Measurements from ENCODE around the gene FGF19. TPM values are rescaled to one million over a fixed set of nuclear protein-coding genes. Genes with fewer than 3 reads are reported as not detected.

Gene FGF19
- total and polyA plus RNA-seq, 5 donors from 2014 or later, result not detected

GRCh38 chr11:69727266-69727665 is 23.4 kb upstream of the FGF19 start:
- Mint-ChIP-seq H3K27ac (no peak overlapping the region), H3K9me3 (peaks cover 0 to 5% (median 0%) of the 10 kb centered on the region in 7 donors), H3K4me3 (no peak overlapping the region), H3K27me3 (peaks cover 42% of the 10 kb centered on the region), H3K36me3 (no peaks in the 10 kb centered on the region), H3K4me1 (no peaks in the 10 kb centered on the region)
- Histone ChIP-seq H3K4me1 (ENCODE audit: control insufficient read depth, insufficient read depth, low read length, poor library complexity, severe bottlenecking) (no peaks in the 10 kb centered on the region), H3K27me3 (ENCODE audit: control insufficient read depth, insufficient read depth, low read length) (peaks cover 7% of the 10 kb centered on the region), H3K27ac (ENCODE audit: insufficient read depth, low read length, poor library complexity, severe bottlenecking) (no peak overlapping the region), H3K9me3 (ENCODE audit: control insufficient read depth in 2 of 2, low read length in 2 of 2) (no peaks in the 10 kb centered on the region), H3K36me3 (ENCODE audit: control insufficient read depth, insufficient read depth, low read length) (no peaks in the 10 kb centered on the region), H3K4me3 (ENCODE audit: low read depth, low read length) (no peak overlapping the region)
- no peak for ATAC-seq (ENCODE audit: low read depth in 2 of 2)
- no peak for DNase-seq

- Mint-ChIP-seq H3K4me1 (no peaks in the 10 kb centered on the region), H3K36me3 (no peaks in the 10 kb centered on the region), H3K4me3 (no peak overlapping the region), H3K9me3 (peaks cover 0 to 5% (median 0%) of the 10 kb centered on the region in 7 donors), H3K27me3 (peaks cover 37% of the 10 kb centered on the region), H3K27ac (no peak overlapping the region)
- Histone ChIP-seq H3K36me3 (ENCODE audit: control insufficient read depth, insufficient read depth, low read length) (no peaks in the 10 kb centered on the region), H3K4me1 (ENCODE audit: control insufficient read depth, insufficient read depth, low read length, poor library complexity, severe bottlenecking) (no peaks in the 10 kb centered on the region), H3K4me3 (ENCODE audit: low read depth, low read length) (no peak overlapping the region), H3K27me3 (ENCODE audit: control insufficient read depth, insufficient read depth, low read length) (peaks cover 7% of the 10 kb centered on the region), H3K27ac (ENCODE audit: insufficient read depth, low read length, poor library complexity, severe bottlenecking) (no peak overlapping the region), H3K9me3 (ENCODE audit: control insufficient read depth in 2 of 2, low read length in 2 of 2) (no peaks in the 10 kb centered on the region)
- ATAC-seq (ENCODE audit: low read depth in 2 of 2) (no peak), DNase-seq (no peak)
Observed at GRCh38 chr11:69726481-69726880, 22.7 kb upstream of the FGF19 start.

GRCh38 chr11:69726019-69726418 is 22.2 kb upstream of the FGF19 start:
- DNase-seq (no peak), ATAC-seq (ENCODE audit: low read depth in 2 of 2) (no peak)
- Mint-ChIP-seq H3K4me3 (no peak overlapping the region), H3K36me3 (no peaks in the 10 kb centered on the region), H3K9me3 (peaks cover 0 to 5% (median 0%) of the 10 kb centered on the region in 7 donors), H3K27ac (no peak overlapping the region), H3K4me1 (no peaks in the 10 kb centered on the region), H3K27me3 (peaks cover 38% of the 10 kb centered on the region)
- H3K27ac ChIP-seq (ENCODE audit: insufficient read depth, low read length, poor library complexity, severe bottlenecking), result no peak overlapping the region
- H3K36me3 ChIP-seq (ENCODE audit: control insufficient read depth, insufficient read depth, low read length), result no peaks in the 10 kb centered on the region
- H3K9me3 ChIP-seq (ENCODE audit: control insufficient read depth in 2 of 2, low read length in 2 of 2), result no peaks in the 10 kb centered on the region
- no peak overlapping the region for H3K4me3 ChIP-seq (ENCODE audit: low read depth, low read length)
- H3K27me3 ChIP-seq (ENCODE audit: control insufficient read depth, insufficient read depth, low read length), result peaks cover 7% of the 10 kb centered on the region
- no peaks in the 10 kb centered on the region for H3K4me1 ChIP-seq (ENCODE audit: control insufficient read depth, insufficient read depth, low read length, poor library complexity, severe bottlenecking)

- peaks cover 0 to 2% (median 0%) of the 10 kb centered on the region in 4 donors for H3K4me1 Mint-ChIP-seq
- no peaks in the 10 kb centered on the region for H3K36me3 Mint-ChIP-seq
- no peaks in the 10 kb centered on the region for H3K36me3 ChIP-seq (ENCODE audit: control insufficient read depth, insufficient read depth, low read length)
- no peak overlapping the region for H3K4me3 Mint-ChIP-seq
- no peak overlapping the region for H3K4me3 ChIP-seq (ENCODE audit: low read depth, low read length)
- no peak for ATAC-seq (ENCODE audit: low read depth in 2 of 2)
- peaks cover 10% of the 10 kb centered on the region for H3K27me3 ChIP-seq (ENCODE audit: control insufficient read depth, insufficient read depth, low read length)
- no peak overlapping the region for H3K27ac Mint-ChIP-seq
- no peak for DNase-seq
- peaks cover 49% of the 10 kb centered on the region for H3K27me3 Mint-ChIP-seq
- no peaks in the 10 kb centered on the region for H3K4me1 ChIP-seq (ENCODE audit: control insufficient read depth, insufficient read depth, low read length, poor library complexity, severe bottlenecking)
- H3K27ac ChIP-seq (ENCODE audit: insufficient read depth, low read length, poor library complexity, severe bottlenecking), result no peak overlapping the region
- peaks cover 0 to 2% (median 0%) of the 10 kb centered on the region in 7 donors for H3K9me3 Mint-ChIP-seq
- no peaks in the 10 kb centered on the region for H3K9me3 ChIP-seq (ENCODE audit: control insufficient read depth in 2 of 2, low read length in 2 of 2)
Observed at GRCh38 chr11:69721745-69722144, 17.9 kb upstream of the FGF19 start.

- ATAC-seq (ENCODE audit: low read depth in 2 of 2) (no peak), DNase-seq (no peak)
- no peaks in the 10 kb centered on the region for H3K36me3 Mint-ChIP-seq
- no peaks in the 10 kb centered on the region for H3K4me1 ChIP-seq (ENCODE audit: control insufficient read depth, insufficient read depth, low read length, poor library complexity, severe bottlenecking)
- H3K9me3 Mint-ChIP-seq, result peaks cover 0 to 2% (median 0%) of the 10 kb centered on the region in 7 donors
- H3K9me3 ChIP-seq (ENCODE audit: control insufficient read depth in 2 of 2, low read length in 2 of 2), result no peaks in the 10 kb centered on the region
- peaks cover 8% of the 10 kb centered on the region for H3K27me3 ChIP-seq (ENCODE audit: control insufficient read depth, insufficient read depth, low read length)
- H3K4me3 Mint-ChIP-seq, result no peak overlapping the region
- peaks cover 49% of the 10 kb centered on the region for H3K27me3 Mint-ChIP-seq
- H3K4me1 Mint-ChIP-seq, result peaks cover 0 to 2% (median 0%) of the 10 kb centered on the region in 4 donors
- H3K27ac ChIP-seq (ENCODE audit: insufficient read depth, low read length, poor library complexity, severe bottlenecking), result no peak overlapping the region
- no peaks in the 10 kb centered on the region for H3K36me3 ChIP-seq (ENCODE audit: control insufficient read depth, insufficient read depth, low read length)
- H3K4me3 ChIP-seq (ENCODE audit: low read depth, low read length), result no peak overlapping the region
- no peak overlapping the region for H3K27ac Mint-ChIP-seq
Observed at GRCh38 chr11:69721106-69721505, 17.3 kb upstream of the FGF19 start.

GRCh38 chr11:69718912-69719311 is 15.1 kb upstream of the FGF19 start:
- ATAC-seq (ENCODE audit: low read depth in 2 of 2) (no peak), DNase-seq (no peak)
- no peak overlapping the region for H3K27ac Mint-ChIP-seq
- H3K36me3 ChIP-seq (ENCODE audit: control insufficient read depth, insufficient read depth, low read length), result no peaks in the 10 kb centered on the region
- peaks cover 0 to 2% (median 0%) of the 10 kb centered on the region in 7 donors for H3K9me3 Mint-ChIP-seq
- H3K9me3 ChIP-seq (ENCODE audit: control insufficient read depth in 2 of 2, low read length in 2 of 2), result no peaks in the 10 kb centered on the region
- H3K4me1 Mint-ChIP-seq, result peaks cover 0 to 2% (median 0%) of the 10 kb centered on the region in 4 donors
- no peak overlapping the region for H3K4me3 Mint-ChIP-seq
- H3K27me3 ChIP-seq (ENCODE audit: control insufficient read depth, insufficient read depth, low read length), result peaks cover 5% of the 10 kb centered on the region
- no peak overlapping the region for H3K4me3 ChIP-seq (ENCODE audit: low read depth, low read length)
- no peaks in the 10 kb centered on the region for H3K36me3 Mint-ChIP-seq
- H3K27me3 Mint-ChIP-seq, result peaks cover 42% of the 10 kb centered on the region
- H3K27ac ChIP-seq (ENCODE audit: insufficient read depth, low read length, poor library complexity, severe bottlenecking), result no peak overlapping the region
- no peaks in the 10 kb centered on the region for H3K4me1 ChIP-seq (ENCODE audit: control insufficient read depth, insufficient read depth, low read length, poor library complexity, severe bottlenecking)

GRCh38 chr11:69718147-69718546 is 14.3 kb upstream of the FGF19 start:
- Mint-ChIP-seq H3K27ac (no peak overlapping the region), H3K4me1 (peaks cover 0 to 2% (median 0%) of the 10 kb centered on the region in 4 donors), H3K4me3 (no peak overlapping the region), H3K36me3 (no peaks in the 10 kb centered on the region), H3K9me3 (peaks cover 0 to 2% (median 0%) of the 10 kb centered on the region in 7 donors), H3K27me3 (peaks cover 37% of the 10 kb centered on the region)
- H3K27ac ChIP-seq (ENCODE audit: insufficient read depth, low read length, poor library complexity, severe bottlenecking), result no peak overlapping the region
- no peak overlapping the region for H3K4me3 ChIP-seq (ENCODE audit: low read depth, low read length)
- H3K4me1 ChIP-seq (ENCODE audit: control insufficient read depth, insufficient read depth, low read length, poor library complexity, severe bottlenecking), result no peaks in the 10 kb centered on the region
- DNase-seq (peak in 1 of 3 donors; percentile 13), ATAC-seq (ENCODE audit: low read depth in 2 of 2) (no peak)
- no peaks in the 10 kb centered on the region for H3K36me3 ChIP-seq (ENCODE audit: control insufficient read depth, insufficient read depth, low read length)
- H3K27me3 ChIP-seq (ENCODE audit: control insufficient read depth, insufficient read depth, low read length), result peaks cover 2% of the 10 kb centered on the region
- H3K9me3 ChIP-seq (ENCODE audit: control insufficient read depth in 2 of 2, low read length in 2 of 2), result no peaks in the 10 kb centered on the region

GRCh38 chr11:69716891-69717747 is 13.3 kb upstream of the FGF19 start:
- ATAC-seq (ENCODE audit: low read depth in 2 of 2), result no peak
- Histone ChIP-seq H3K9me3 (ENCODE audit: control insufficient read depth in 2 of 2, low read length in 2 of 2) (no peaks in the 10 kb centered on the region), H3K36me3 (ENCODE audit: control insufficient read depth, insufficient read depth, low read length) (no peaks in the 10 kb centered on the region), H3K27me3 (ENCODE audit: control insufficient read depth, insufficient read depth, low read length) (peaks cover 2% of the 10 kb centered on the region), H3K4me3 (ENCODE audit: low read depth, low read length) (no peak overlapping the region), H3K4me1 (ENCODE audit: control insufficient read depth, insufficient read depth, low read length, poor library complexity, severe bottlenecking) (peaks cover 3% of the 10 kb centered on the region), H3K27ac (ENCODE audit: insufficient read depth, low read length, poor library complexity, severe bottlenecking) (no peak overlapping the region)
- DNase-seq, result no peak
- peak overlapping the region in 1 of 3 donors; percentile 48 for H3K27ac Mint-ChIP-seq
- peaks cover 1 to 5% (median 2%) of the 10 kb centered on the region in 4 donors for H3K4me1 Mint-ChIP-seq
- no peak overlapping the region for H3K4me3 Mint-ChIP-seq
- H3K9me3 Mint-ChIP-seq, result peaks cover 0 to 4% (median 0%) of the 10 kb centered on the region in 7 donors
- H3K36me3 Mint-ChIP-seq, result no peaks in the 10 kb centered on the region
- H3K27me3 Mint-ChIP-seq, result peaks cover 41% of the 10 kb centered on the region

All from CD4-positive, CD25-positive, alpha-beta regulatory T cell (primary cell).